Kidney (tissue), 14 donors: ENCODE measurements around the gene UTP3. TPM values are rescaled to one million over a fixed set of nuclear protein-coding genes. Genes with fewer than 3 reads are reported as not detected.

Source experiments
- DNase-seq, 5 donors: peaks; one replicate each; pipeline ENCODE4 v3.0.0-alpha.2; 2013 to 2020
- FAIRE-seq: peaks from 2 replicates; lab custom pipeline; 2012; peaks lifted over from hg19 to GRCh38; lab: Jason Lieb, UNC
- H3K27ac ChIP-seq, 2 donors: one replicate each; pipeline ENCODE4 v1.7.0; 2013; ENCODE audit warnings: low read depth in 2 of 2, low read length in 2 of 2, inconsistent platforms in 1 of 2
- H3K27me3 ChIP-seq: one replicate; pipeline ENCODE4 v1.7.1; 2013; ENCODE audit warnings: low read length, inconsistent platforms; ENCODE audit not compliant: control insufficient read depth, insufficient read depth
- H3K36me3 ChIP-seq, 3 donors: one replicate each; pipeline versions ENCODE4 v1.7.0 to v1.7.1; 2013; ENCODE audit warnings: low read length in 3 of 3, control low read depth in 1 of 3, inconsistent platforms in 1 of 3; ENCODE audit not compliant: insufficient read depth in 3 of 3, control insufficient read depth in 2 of 3
- H3K4me1 ChIP-seq, 3 donors: one replicate each; pipeline versions ENCODE4 v1.7.0 to v1.7.1; 2013; ENCODE audit warnings: low read length in 3 of 3, inconsistent platforms in 1 of 3, low read depth in 1 of 3; ENCODE audit not compliant: control insufficient read depth in 2 of 3, insufficient read depth in 2 of 3
- H3K4me3 ChIP-seq, 3 donors: one replicate each; pipeline versions ENCODE4 v1.7.0 to v1.8.1; 2013; ENCODE audit warnings: low read length in 3 of 3, control low read depth in 1 of 3, inconsistent platforms in 1 of 3
- H3K9ac ChIP-seq, 3 donors: one replicate each; pipeline versions ENCODE4 v1.7.0 to v1.7.1; 2013; ENCODE audit warnings: low read length in 3 of 3, control low read depth in 1 of 3, inconsistent platforms in 1 of 3
- H3K9me3 ChIP-seq, 3 donors: one replicate each; pipeline versions ENCODE4 v1.7.0 to v1.7.1; 2013; ENCODE audit warnings: low read length in 3 of 3, control low read depth in 1 of 3, inconsistent platforms in 1 of 3; ENCODE audit not compliant: control insufficient read depth in 2 of 3, insufficient read depth in 1 of 3
- CTCF ChIP-seq: IDR thresholded peaks from 3 replicates; pipeline ENCODE4 v1.5.1; 2012; ENCODE audit warnings: mild to moderate bottlenecking, moderate library complexity, borderline replicate concordance; ENCODE audit not compliant: insufficient read depth; ENCODE audit errors: extremely low read depth
- intact Hi-C: fragments of 100-400 bp; cut with DNase I; formaldehyde crosslinking; loops from one replicate; pipeline ENCODE4 v1.11.1; 2022
- polyA plus RNA-seq: library from polyadenylated mRNA; stranded (reverse); fragments of 350-450 nt; fragmentation: Illumina TruSeq; extraction: RNeasy Lipid Tissue Mini Kit (QIAGEN cat#74804); gene quantifications from one replicate; pipeline ENCODE4 v1.2.3, GENCODE V29; 2014; ENCODE audit warnings: low read depth, low replicate concordance; ENCODE audit not compliant: insufficient read depth
- total RNA-seq: library from RNA; stranded (reverse); fragmentation: NEBNext Ultra II Directional; extraction: Animal tissue kit (Norgen Biotek cat#: 25700); gene quantifications from one replicate; pipeline ENCODE4 v1.2.1, GENCODE V29; 2021
- donor health status: control.
- donor health status: control.
- donor health status: control.
- donor health status: control.
- donor health status: control.
- donor health status: DM: yes; HTN: yes; CAD: no.
- donor health status: Normal renal cell carcinoma (clear cell type).

The UTP3 gene
- total and polyA plus RNA-seq, 2 donors from 2014 or later = 25.8 to 28.6 TPM

- H3K9ac ChIP-seq = peak overlapping the region; percentile 65 to 93 (median 74)
- H3K36me3 ChIP-seq = no peaks in the 10 kb centered on the region
- DNase-seq (no peak), FAIRE-seq (no peak)
- intact Hi-C loops = no loop called here
- H3K27ac ChIP-seq = peak overlapping the region; percentile 91 to 96
- H3K27me3 ChIP-seq = no peaks in the 10 kb centered on the region
- TF ChIP-seq CTCF = no peak
- H3K9me3 ChIP-seq = no peaks in the 10 kb centered on the region
- H3K4me3 ChIP-seq = peak overlapping the region; percentile 83 to 94 (median 86)
- peaks cover 2 to 11% (median 2%) of the 10 kb centered on the region in 3 donors for H3K4me1 ChIP-seq
Observed at GRCh38 chr4:70706044-70706461, 17.7 kb downstream of the UTP3 start.

DNA sequence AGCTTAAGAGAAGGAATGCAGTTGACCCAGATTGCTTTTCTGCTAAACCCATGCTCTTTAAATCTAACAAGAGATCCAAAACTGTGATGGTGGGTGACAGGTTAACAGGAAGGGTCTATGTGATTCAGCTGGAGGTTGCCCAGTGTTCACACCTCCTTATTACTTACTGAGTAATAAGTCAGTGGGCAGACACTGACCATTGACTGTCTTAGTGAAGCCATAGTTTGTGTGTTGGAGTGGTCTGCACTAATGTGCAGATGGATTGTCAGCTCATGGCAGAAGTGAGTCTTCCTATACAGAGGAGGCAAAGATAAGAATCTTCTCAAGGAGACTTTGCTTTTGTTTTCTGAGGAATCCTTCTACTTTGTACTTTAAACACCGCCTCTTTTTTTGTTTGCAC lies 18.2 kb downstream of the UTP3 start:
- intact Hi-C loops = no loop called here
- no peak for TF ChIP-seq CTCF
- no peaks in the 10 kb centered on the region for H3K36me3 ChIP-seq
- H3K27me3 ChIP-seq = no peaks in the 10 kb centered on the region
- FAIRE-seq = no peak
- H3K4me1 ChIP-seq = peaks cover 2 to 11% (median 7%) of the 10 kb centered on the region in 3 donors
- H3K27ac ChIP-seq = peak overlapping the region; percentile 8 to 91
- H3K9me3 ChIP-seq = no peaks in the 10 kb centered on the region
- DNase-seq = no peak
- peak overlapping the region; percentile 65 to 93 (median 74) for H3K9ac ChIP-seq
- peak overlapping the region; percentile 83 to 94 (median 86) for H3K4me3 ChIP-seq

- Histone ChIP-seq H3K4me1 (peaks cover 2 to 22% (median 17%) of the 10 kb centered on the region in 3 donors), H3K4me3 (no peak overlapping the region), H3K27ac (no peak overlapping the region), H3K9me3 (no peaks in the 10 kb centered on the region), H3K9ac (no peak overlapping the region), H3K27me3 (no peaks in the 10 kb centered on the region), H3K36me3 (no peaks in the 10 kb centered on the region)
- intact Hi-C loops = no loop called here
- TF ChIP-seq CTCF = no peak
- no peak for FAIRE-seq
- no peak for DNase-seq
Observed at GRCh38 chr4:70709611-70710205, 21.4 kb downstream of the UTP3 start.
